ENCODE measurements around the gene NTM.

NTM gene

GRCh38 chr11:131689049-131689925, 318.9 kb downstream of the NTM start:
- Histone ChIP-seq H3K23ac (ENCODE audit: low read depth, low read length, poor library complexity) (peak overlapping the region; percentile 21), H2BK12ac (ENCODE audit: low read length) (no peak overlapping the region), H2AFZ (ENCODE audit: low read length) (no peak overlapping the region), H3K27me3 (ENCODE audit: control insufficient read depth in 3 of 3, insufficient read depth in 3 of 3, low read depth in 1 of 3, low read length in 3 of 3) (peaks cover 0 to 10% (median 2%) of the 10 kb centered on the region in 3 experiments), H3K4me3 (ENCODE audit: low read length in 2 of 2) (no peak overlapping the region), H4K8ac (ENCODE audit: low read depth, low read length) (no peak overlapping the region), H2BK120ac (ENCODE audit: low read depth, low read length) (no peak overlapping the region), H3K14ac (ENCODE audit: low read length) (no peak overlapping the region), H2BK5ac (ENCODE audit: low read length) (peak overlapping the region; percentile 27), H3K9ac (ENCODE audit: low read depth, low read length, poor library complexity) (peak overlapping the region; percentile 65), H3K4me1 (ENCODE audit: control insufficient read depth in 2 of 2, insufficient read depth in 1 of 2, low read depth in 1 of 2, low read length in 2 of 2) (peaks cover 0 to 20% of the 10 kb centered on the region in 2 donors), H3K9me3 (replicated peaks in 1 of 2; ENCODE audit: control insufficient read depth in 2 of 2, insufficient read depth in 1 of 2, low read depth in 1 of 2, low read length in 2 of 2) (no peaks in the 10 kb centered on the region), H3K4me2 (ENCODE audit: insufficient read depth, low read length, poor library complexity, severe bottlenecking) (no peak overlapping the region), H2BK15ac (ENCODE audit: low read length) (no peak overlapping the region), H3K36me3 (replicated peaks in 1 of 2; ENCODE audit: control insufficient read depth in 2 of 2, insufficient read depth in 2 of 2, low read length in 2 of 2) (no peaks in the 10 kb centered on the region), H3K27ac (replicated peaks; ENCODE audit: low read length) (no peak overlapping the region), H2AK5ac (ENCODE audit: low read depth, low read length) (no peak overlapping the region), H3K4ac (ENCODE audit: low read length) (no peak overlapping the region), H4K91ac (ENCODE audit: low read depth, low read length, poor library complexity) (no peak overlapping the region), H3K18ac (ENCODE audit: low read length) (peak overlapping the region; percentile 62), H3K79me1 (ENCODE audit: low read depth, low read length) (no peaks in the 10 kb centered on the region)
- WGBS, 2 donors (ENCODE audit: extremely low coverage in 2 of 2, insufficient read length in 2 of 2, insufficient replicate concordance in 1 of 2) = no CpG with 5 or more reads among the region's 10 CpGs
- DNase-seq (ENCODE audit: low spot score) = no peak

GRCh38 chr11:131690362-131690761, 319.9 kb downstream of the NTM start:
- no peak for DNase-seq (ENCODE audit: low spot score)
- H3K27ac ChIP-seq (replicated peaks; ENCODE audit: low read length) = no peak overlapping the region
- no peaks in the 10 kb centered on the region for H3K9me3 ChIP-seq (replicated peaks in 1 of 2; ENCODE audit: control insufficient read depth in 2 of 2, insufficient read depth in 1 of 2, low read depth in 1 of 2, low read length in 2 of 2)
- peak overlapping the region; percentile 10 for H3K14ac ChIP-seq (ENCODE audit: low read length)
- no CpG with 5 or more reads among the region's 23 CpGs for WGBS, 2 donors (ENCODE audit: extremely low coverage in 2 of 2, insufficient read length in 2 of 2, insufficient replicate concordance in 1 of 2)
- H3K4ac ChIP-seq (ENCODE audit: low read length) = no peak overlapping the region
- peak overlapping the region; percentile 46 for H3K18ac ChIP-seq (ENCODE audit: low read length)
- no peak overlapping the region for H2BK12ac ChIP-seq (ENCODE audit: low read length)
- H3K4me3 ChIP-seq (ENCODE audit: low read length in 2 of 2) = no peak overlapping the region
- H3K27me3 ChIP-seq (ENCODE audit: control insufficient read depth in 3 of 3, insufficient read depth in 3 of 3, low read depth in 1 of 3, low read length in 3 of 3) = peaks cover 0 to 13% (median 5%) of the 10 kb centered on the region in 3 experiments
- H3K4me1 ChIP-seq (ENCODE audit: control insufficient read depth in 2 of 2, insufficient read depth in 1 of 2, low read depth in 1 of 2, low read length in 2 of 2) = peaks cover 0 to 16% of the 10 kb centered on the region in 2 donors
- no peak overlapping the region for H4K8ac ChIP-seq (ENCODE audit: low read depth, low read length)
- H3K9ac ChIP-seq (ENCODE audit: low read depth, low read length, poor library complexity) = no peak overlapping the region
- H2BK15ac ChIP-seq (ENCODE audit: low read length) = peak overlapping the region; percentile 84
- H2BK120ac ChIP-seq (ENCODE audit: low read depth, low read length) = no peak overlapping the region
- no peak overlapping the region for H4K91ac ChIP-seq (ENCODE audit: low read depth, low read length, poor library complexity)
- no peak overlapping the region for H3K4me2 ChIP-seq (ENCODE audit: insufficient read depth, low read length, poor library complexity, severe bottlenecking)
- no peak overlapping the region for H2AFZ ChIP-seq (ENCODE audit: low read length)
- H2AK5ac ChIP-seq (ENCODE audit: low read depth, low read length) = peak overlapping the region; percentile 71
- no peaks in the 10 kb centered on the region for H3K79me1 ChIP-seq (ENCODE audit: low read depth, low read length)
- no peaks in the 10 kb centered on the region for H3K36me3 ChIP-seq (replicated peaks in 1 of 2; ENCODE audit: control insufficient read depth in 2 of 2, insufficient read depth in 2 of 2, low read length in 2 of 2)
- H2BK5ac ChIP-seq (ENCODE audit: low read length) = no peak overlapping the region
- no peak overlapping the region for H3K23ac ChIP-seq (ENCODE audit: low read depth, low read length, poor library complexity)

- no peaks in the 10 kb centered on the region for H3K36me3 ChIP-seq (replicated peaks in 1 of 2; ENCODE audit: control insufficient read depth in 2 of 2, insufficient read depth in 2 of 2, low read length in 2 of 2)
- H2BK120ac ChIP-seq (ENCODE audit: low read depth, low read length) = no peak overlapping the region
- H3K4me2 ChIP-seq (ENCODE audit: insufficient read depth, low read length, poor library complexity, severe bottlenecking) = no peak overlapping the region
- no peak overlapping the region for H3K9ac ChIP-seq (ENCODE audit: low read depth, low read length, poor library complexity)
- no peak overlapping the region for H2BK5ac ChIP-seq (ENCODE audit: low read length)
- H3K9me3 ChIP-seq (replicated peaks in 1 of 2; ENCODE audit: control insufficient read depth in 2 of 2, insufficient read depth in 1 of 2, low read depth in 1 of 2, low read length in 2 of 2) = no peaks in the 10 kb centered on the region
- H3K18ac ChIP-seq (ENCODE audit: low read length) = peak overlapping the region; percentile 46
- DNase-seq (ENCODE audit: low spot score) = no peak
- WGBS, 2 donors (ENCODE audit: extremely low coverage in 2 of 2, insufficient read length in 2 of 2, insufficient replicate concordance in 1 of 2) = no CpG with 5 or more reads among the region's 18 CpGs
- no peak overlapping the region for H3K4me3 ChIP-seq (ENCODE audit: low read length in 2 of 2)
- H3K4ac ChIP-seq (ENCODE audit: low read length) = no peak overlapping the region
- H3K23ac ChIP-seq (ENCODE audit: low read depth, low read length, poor library complexity) = no peak overlapping the region
- no peak overlapping the region for H3K27ac ChIP-seq (replicated peaks; ENCODE audit: low read length)
- no peak overlapping the region for H4K8ac ChIP-seq (ENCODE audit: low read depth, low read length)
- H4K91ac ChIP-seq (ENCODE audit: low read depth, low read length, poor library complexity) = no peak overlapping the region
- no peaks in the 10 kb centered on the region for H3K79me1 ChIP-seq (ENCODE audit: low read depth, low read length)
- peak overlapping the region; percentile 84 for H2BK15ac ChIP-seq (ENCODE audit: low read length)
- H3K14ac ChIP-seq (ENCODE audit: low read length) = no peak overlapping the region
- H2BK12ac ChIP-seq (ENCODE audit: low read length) = no peak overlapping the region
- peaks cover 0 to 16% of the 10 kb centered on the region in 2 donors for H3K4me1 ChIP-seq (ENCODE audit: control insufficient read depth in 2 of 2, insufficient read depth in 1 of 2, low read depth in 1 of 2, low read length in 2 of 2)
- H3K27me3 ChIP-seq (ENCODE audit: control insufficient read depth in 3 of 3, insufficient read depth in 3 of 3, low read depth in 1 of 3, low read length in 3 of 3) = peaks cover 0 to 13% (median 9%) of the 10 kb centered on the region in 3 experiments
- no peak overlapping the region for H2AFZ ChIP-seq (ENCODE audit: low read length)
- peak overlapping the region; percentile 71 for H2AK5ac ChIP-seq (ENCODE audit: low read depth, low read length)
Measured at GRCh38 chr11:131690776-131691175, 320.4 kb downstream of the NTM start.

- no peaks in the 10 kb centered on the region for H3K9me3 ChIP-seq (replicated peaks in 1 of 2; ENCODE audit: control insufficient read depth in 2 of 2, insufficient read depth in 1 of 2, low read depth in 1 of 2, low read length in 2 of 2)
- no peak overlapping the region for H3K23ac ChIP-seq (ENCODE audit: low read depth, low read length, poor library complexity)
- WGBS, 2 donors (ENCODE audit: extremely low coverage in 2 of 2, insufficient read length in 2 of 2, insufficient replicate concordance in 1 of 2) = no CpG with 5 or more reads among the region's 65 CpGs
- H2BK12ac ChIP-seq (ENCODE audit: low read length) = peak overlapping the region; percentile 89
- no peaks in the 10 kb centered on the region for H3K36me3 ChIP-seq (replicated peaks in 1 of 2; ENCODE audit: control insufficient read depth in 2 of 2, insufficient read depth in 2 of 2, low read length in 2 of 2)
- no peak for DNase-seq (ENCODE audit: low spot score)
- peak overlapping the region; percentile 84 for H2BK15ac ChIP-seq (ENCODE audit: low read length)
- no peak overlapping the region for H3K9ac ChIP-seq (ENCODE audit: low read depth, low read length, poor library complexity)
- no peak overlapping the region for H4K91ac ChIP-seq (ENCODE audit: low read depth, low read length, poor library complexity)
- H3K27ac ChIP-seq (replicated peaks; ENCODE audit: low read length) = no peak overlapping the region
- H2AK5ac ChIP-seq (ENCODE audit: low read depth, low read length) = peak overlapping the region; percentile 71
- H4K8ac ChIP-seq (ENCODE audit: low read depth, low read length) = no peak overlapping the region
- no peak overlapping the region for H2BK120ac ChIP-seq (ENCODE audit: low read depth, low read length)
- peaks cover 0 to 13% (median 11%) of the 10 kb centered on the region in 3 experiments for H3K27me3 ChIP-seq (ENCODE audit: control insufficient read depth in 3 of 3, insufficient read depth in 3 of 3, low read depth in 1 of 3, low read length in 3 of 3)
- no peaks in the 10 kb centered on the region for H3K79me1 ChIP-seq (ENCODE audit: low read depth, low read length)
- H3K4me2 ChIP-seq (ENCODE audit: insufficient read depth, low read length, poor library complexity, severe bottlenecking) = peak overlapping the region; percentile 21
- H3K18ac ChIP-seq (ENCODE audit: low read length) = peak overlapping the region; percentile 77
- no peak overlapping the region for H2BK5ac ChIP-seq (ENCODE audit: low read length)
- no peak overlapping the region for H3K4ac ChIP-seq (ENCODE audit: low read length)
- H3K14ac ChIP-seq (ENCODE audit: low read length) = no peak overlapping the region
- H3K4me3 ChIP-seq (ENCODE audit: low read length in 2 of 2) = no peak overlapping the region
- peaks cover 0 to 18% of the 10 kb centered on the region in 2 donors for H3K4me1 ChIP-seq (ENCODE audit: control insufficient read depth in 2 of 2, insufficient read depth in 1 of 2, low read depth in 1 of 2, low read length in 2 of 2)
- no peak overlapping the region for H2AFZ ChIP-seq (ENCODE audit: low read length)
Measured at GRCh38 chr11:131691181-131692041, 321.0 kb downstream of the NTM start.

Data from neuronal stem cell (in vitro differentiated cells).